Subcutaneous abdominal adipose tissue (tissue), 5 donors: Measurements from ENCODE around the gene NTSR2.

Source experiments
- H3K27ac ChIP-seq: one replicate; pipeline ENCODE4 v1.7.0; 2013; ENCODE audit warnings: low read depth, mild to moderate bottlenecking, inconsistent platforms, low read length, moderate library complexity
- H3K27me3 ChIP-seq, 5 donors: one replicate each; pipeline ENCODE4 v1.7.0; 2013; ENCODE audit warnings: low read length in 5 of 5, inconsistent platforms in 1 of 5; ENCODE audit not compliant: control insufficient read depth in 5 of 5, insufficient read depth in 4 of 5
- H3K36me3 ChIP-seq, 5 donors: one replicate each; pipeline ENCODE4 v1.7.0; 2013; ENCODE audit warnings: low read length in 5 of 5; ENCODE audit not compliant: control insufficient read depth in 5 of 5, insufficient read depth in 5 of 5
- H3K4me1 ChIP-seq, 5 donors: one replicate each; pipeline ENCODE4 v1.7.0; 2013; ENCODE audit warnings: low read length in 5 of 5, mild to moderate bottlenecking in 3 of 5, moderate library complexity in 1 of 5; ENCODE audit not compliant: control insufficient read depth in 5 of 5, insufficient read depth in 5 of 5
- H3K4me3 ChIP-seq, 5 donors: one replicate each; pipeline ENCODE4 v1.7.0; 2013; ENCODE audit warnings: low read length in 5 of 5, low read depth in 1 of 5
- H3K9ac ChIP-seq, 5 donors: one replicate each; pipeline ENCODE4 v1.7.0; 2013; ENCODE audit warnings: low read length in 5 of 5, mild to moderate bottlenecking in 4 of 5, moderate library complexity in 3 of 5
- H3K9me3 ChIP-seq, 5 donors: one replicate each; pipeline ENCODE4 v1.7.0; 2013; ENCODE audit warnings: low read length in 5 of 5; ENCODE audit not compliant: control insufficient read depth in 5 of 5
- donor health status: healthy.
- donor health status: healthy.
- donor health status: healthy.
- donor health status: healthy.
- donor health status: healthy.

Gene NTSR2

DNA sequence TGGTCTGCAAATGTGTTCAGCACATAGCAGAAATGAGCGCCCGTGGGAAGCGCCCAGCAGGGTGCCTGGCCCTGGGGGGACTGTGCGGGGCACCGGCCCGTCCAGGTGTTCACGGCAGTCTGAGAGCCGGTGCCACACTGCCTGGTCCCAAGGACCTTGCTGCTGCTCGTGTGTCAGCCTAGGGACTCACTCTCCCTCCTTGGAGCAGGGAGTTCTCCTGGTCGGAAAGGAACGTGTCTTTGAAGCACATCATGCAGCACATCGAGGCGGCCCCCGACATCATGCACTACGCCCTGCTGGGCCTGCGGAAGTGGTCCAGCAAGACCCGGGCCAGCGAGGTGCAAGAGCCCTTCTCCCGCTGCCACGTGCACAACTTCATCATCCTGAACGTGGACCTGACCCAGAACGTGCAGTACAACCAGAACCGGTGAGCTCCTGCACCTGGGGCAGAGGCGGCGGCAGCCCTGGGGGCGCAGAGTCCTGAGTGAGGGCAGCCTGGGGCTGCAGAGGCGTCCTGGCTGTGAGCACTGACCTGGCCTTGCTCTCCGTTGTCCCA, 36.0 kb downstream of the NTSR2 start:
- H3K4me3 ChIP-seq = no peak overlapping the region
- no peak overlapping the region for H3K27ac ChIP-seq
- H3K9ac ChIP-seq = no peak overlapping the region
- H3K9me3 ChIP-seq = no peaks in the 10 kb centered on the region
- peaks cover 0 to 5% (median 0%) of the 10 kb centered on the region in 5 donors for H3K4me1 ChIP-seq
- H3K27me3 ChIP-seq = peaks cover 0 to 2% (median 0%) of the 10 kb centered on the region in 5 donors
- H3K36me3 ChIP-seq = peaks cover 0 to 2% (median 0%) of the 10 kb centered on the region in 5 donors

DNA sequence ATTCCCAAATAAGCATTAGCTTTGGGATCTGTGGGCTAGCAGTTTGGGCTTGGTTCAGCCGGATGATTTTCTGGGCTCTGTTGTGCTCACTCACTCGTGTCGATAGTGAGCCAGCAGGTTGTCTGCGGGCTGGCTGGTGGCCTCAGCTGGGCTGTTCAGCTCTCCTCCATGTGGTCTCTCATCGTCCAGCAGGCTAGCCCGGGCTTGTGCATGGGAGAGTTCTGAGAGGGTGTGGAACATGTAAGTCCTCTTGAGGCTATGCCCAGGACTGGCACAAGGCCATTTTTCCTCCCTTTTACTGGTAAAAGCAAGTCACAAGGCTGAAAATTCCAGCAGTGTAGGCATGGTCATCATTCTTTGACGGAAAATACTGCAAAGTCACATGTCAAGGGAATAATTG, 38.5 kb downstream of the NTSR2 start:
- peaks cover 0 to 10% (median 8%) of the 10 kb centered on the region in 5 donors for H3K9me3 ChIP-seq
- H3K4me3 ChIP-seq = no peak overlapping the region
- no peak overlapping the region for H3K9ac ChIP-seq
- H3K27me3 ChIP-seq = peaks cover 0 to 4% (median 0%) of the 10 kb centered on the region in 5 donors
- H3K36me3 ChIP-seq = peaks cover 0 to 9% (median 0%) of the 10 kb centered on the region in 5 donors
- no peak overlapping the region for H3K27ac ChIP-seq
- H3K4me1 ChIP-seq = no peaks in the 10 kb centered on the region

DNA sequence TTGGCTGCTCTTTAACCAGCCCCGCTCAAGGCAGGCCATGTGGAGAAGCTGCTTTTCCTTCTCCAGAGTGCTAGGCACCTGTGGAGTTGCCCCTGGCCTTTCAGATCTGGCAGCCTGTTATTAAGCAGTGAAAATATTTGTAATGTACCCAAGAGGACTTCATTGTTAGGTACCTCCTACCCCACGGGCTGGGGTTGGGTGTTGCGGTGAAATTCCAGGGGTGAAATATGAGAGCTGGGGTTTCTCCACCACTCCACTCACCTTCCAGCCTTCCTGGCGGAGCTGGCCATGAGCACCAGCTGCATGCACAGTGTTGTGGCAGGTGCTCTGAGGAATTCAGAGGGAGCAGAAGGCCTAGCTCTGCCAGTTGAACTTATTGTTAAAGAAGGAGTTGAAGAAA, 39.1 kb downstream of the NTSR2 start:
- Histone ChIP-seq H3K4me3 (no peak overlapping the region), H3K4me1 (no peaks in the 10 kb centered on the region), H3K36me3 (peaks cover 0 to 9% (median 0%) of the 10 kb centered on the region in 5 donors), H3K27ac (no peak overlapping the region), H3K9ac (no peak overlapping the region), H3K27me3 (peaks cover 0 to 4% (median 0%) of the 10 kb centered on the region in 5 donors), H3K9me3 (peaks cover 0 to 10% (median 8%) of the 10 kb centered on the region in 5 donors)

DNA sequence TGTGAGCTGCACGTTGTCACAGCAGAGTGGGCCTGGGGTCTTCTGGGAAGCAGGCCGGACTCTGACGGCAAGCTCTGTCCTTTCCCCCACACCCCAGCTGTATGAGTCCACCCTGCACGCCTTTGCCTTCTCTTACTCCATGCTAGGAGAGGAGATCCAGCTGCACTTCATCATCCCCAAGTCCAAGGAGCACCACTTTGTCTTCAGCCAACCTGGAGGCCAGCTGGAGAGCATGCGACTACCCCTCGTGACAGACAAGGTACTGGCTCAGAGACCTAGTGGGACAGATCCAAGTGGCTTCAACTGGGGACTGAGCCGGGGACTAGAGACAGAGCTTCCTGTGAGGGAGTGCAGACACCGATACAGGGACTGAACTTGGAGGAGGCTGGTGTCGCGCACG, 40.1 kb downstream of the NTSR2 start:
- H3K4me3 ChIP-seq = no peak overlapping the region
- no peak overlapping the region for H3K27ac ChIP-seq
- H3K27me3 ChIP-seq = peaks cover 0 to 4% (median 0%) of the 10 kb centered on the region in 5 donors
- H3K9ac ChIP-seq = no peak overlapping the region
- H3K4me1 ChIP-seq = no peaks in the 10 kb centered on the region
- peaks cover 0 to 8% (median 0%) of the 10 kb centered on the region in 5 donors for H3K36me3 ChIP-seq
- H3K9me3 ChIP-seq = peaks cover 0 to 10% (median 8%) of the 10 kb centered on the region in 5 donors

DNA sequence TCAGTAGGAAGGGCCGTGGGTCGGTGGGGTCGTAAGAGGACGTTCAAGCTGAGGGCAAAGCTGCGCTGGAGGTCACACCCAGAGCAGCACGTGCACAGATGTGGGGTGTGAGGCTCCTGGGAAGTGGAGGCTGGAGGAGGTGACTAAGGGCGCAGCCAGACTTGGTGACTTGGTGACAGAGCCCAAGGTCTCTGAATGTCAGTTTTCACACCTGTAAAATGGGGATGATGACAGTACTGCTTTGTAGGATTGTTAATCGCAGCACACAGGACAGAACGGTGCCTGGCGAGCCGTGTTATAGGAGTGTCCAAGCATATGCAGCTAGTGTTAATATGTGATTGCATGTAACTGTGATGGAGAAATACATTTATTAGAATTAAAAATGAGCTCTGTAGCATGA, 40.8 kb downstream of the NTSR2 start:
- H3K36me3 ChIP-seq = peaks cover 0 to 8% (median 0%) of the 10 kb centered on the region in 5 donors
- peaks cover 0 to 10% (median 8%) of the 10 kb centered on the region in 5 donors for H3K9me3 ChIP-seq
- no peak overlapping the region for H3K9ac ChIP-seq
- H3K27ac ChIP-seq = no peak overlapping the region
- peaks cover 0 to 4% (median 0%) of the 10 kb centered on the region in 5 donors for H3K27me3 ChIP-seq
- no peaks in the 10 kb centered on the region for H3K4me1 ChIP-seq
- H3K4me3 ChIP-seq = no peak overlapping the region

DNA sequence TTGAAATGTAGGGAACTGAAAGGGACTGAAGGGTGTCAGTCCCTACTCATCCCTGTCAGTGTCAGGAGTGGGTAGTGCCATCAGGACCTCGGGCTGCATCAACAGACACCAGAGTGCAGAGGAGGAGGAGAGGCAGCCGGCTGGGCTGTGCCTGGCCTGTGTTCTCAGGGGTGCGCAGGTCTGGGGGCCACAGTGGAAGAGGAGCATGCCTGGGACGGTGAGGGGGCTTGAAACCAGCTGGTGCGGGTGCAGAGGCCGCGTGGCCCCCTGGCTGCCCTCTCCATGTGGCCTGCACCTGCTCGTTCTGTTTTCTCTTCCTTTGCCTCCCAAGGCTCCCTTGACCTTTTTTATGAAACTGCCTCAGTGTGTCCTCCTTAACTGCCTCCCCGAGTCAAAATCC, 41.3 kb downstream of the NTSR2 start:
- no peak overlapping the region for H3K4me3 ChIP-seq
- peaks cover 0 to 4% (median 0%) of the 10 kb centered on the region in 5 donors for H3K27me3 ChIP-seq
- H3K36me3 ChIP-seq = peaks cover 0 to 8% (median 0%) of the 10 kb centered on the region in 5 donors
- no peak overlapping the region for H3K27ac ChIP-seq
- H3K9me3 ChIP-seq = peaks cover 0 to 10% (median 8%) of the 10 kb centered on the region in 5 donors
- H3K9ac ChIP-seq = no peak overlapping the region
- no peaks in the 10 kb centered on the region for H3K4me1 ChIP-seq

DNA sequence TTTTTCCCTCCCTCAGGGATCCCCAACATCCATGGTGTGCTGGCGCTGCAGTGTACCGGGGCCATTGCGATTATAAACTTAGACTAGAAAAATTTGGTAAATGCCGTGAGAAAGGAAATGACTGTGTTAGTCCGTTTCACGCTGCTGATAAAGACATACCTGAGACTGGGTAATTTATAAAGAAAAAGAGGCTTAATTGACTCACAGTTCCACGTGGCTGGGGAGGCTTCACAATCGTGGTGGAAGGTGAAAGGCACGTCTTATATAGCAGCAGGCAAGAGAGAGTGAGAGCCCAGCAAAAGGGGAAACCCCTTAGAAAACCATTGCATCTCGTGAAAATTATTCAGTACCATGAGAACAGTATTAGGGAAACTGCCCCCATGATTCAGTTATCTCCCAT, 44.3 kb downstream of the NTSR2 start:
- no peak overlapping the region for H3K9ac ChIP-seq
- peaks cover 0 to 10% (median 8%) of the 10 kb centered on the region in 5 donors for H3K9me3 ChIP-seq
- H3K27ac ChIP-seq = no peak overlapping the region
- no peaks in the 10 kb centered on the region for H3K4me1 ChIP-seq
- H3K36me3 ChIP-seq = peaks cover 0 to 8% (median 0%) of the 10 kb centered on the region in 5 donors
- peaks cover 0 to 4% (median 0%) of the 10 kb centered on the region in 5 donors for H3K27me3 ChIP-seq
- no peak overlapping the region for H3K4me3 ChIP-seq

DNA sequence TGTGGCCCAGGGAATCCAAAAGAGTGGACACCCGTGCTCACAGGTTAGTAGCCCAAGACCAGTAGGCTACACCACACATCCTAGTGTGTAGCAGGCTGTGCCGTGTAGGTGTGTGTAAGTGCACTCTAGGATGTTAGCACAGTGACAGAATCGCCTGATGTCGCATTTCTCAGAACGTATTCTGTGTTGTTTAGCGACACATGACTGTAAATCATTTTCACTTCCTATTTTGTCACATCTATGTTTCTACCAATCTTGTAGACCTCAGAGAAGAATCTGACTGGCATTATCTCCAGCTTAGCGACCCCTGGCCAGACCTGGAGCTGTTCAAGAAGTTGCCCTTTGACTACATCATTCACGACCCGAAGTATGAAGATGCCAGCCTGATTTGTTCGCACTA, 45.1 kb downstream of the NTSR2 start:
- Histone ChIP-seq H3K4me3 (no peak overlapping the region), H3K27me3 (peaks cover 0 to 4% (median 0%) of the 10 kb centered on the region in 5 donors), H3K36me3 (peaks cover 0 to 8% (median 0%) of the 10 kb centered on the region in 5 donors), H3K9ac (no peak overlapping the region), H3K27ac (no peak overlapping the region), H3K4me1 (no peaks in the 10 kb centered on the region), H3K9me3 (peaks cover 0 to 10% (median 8%) of the 10 kb centered on the region in 5 donors)

DNA sequence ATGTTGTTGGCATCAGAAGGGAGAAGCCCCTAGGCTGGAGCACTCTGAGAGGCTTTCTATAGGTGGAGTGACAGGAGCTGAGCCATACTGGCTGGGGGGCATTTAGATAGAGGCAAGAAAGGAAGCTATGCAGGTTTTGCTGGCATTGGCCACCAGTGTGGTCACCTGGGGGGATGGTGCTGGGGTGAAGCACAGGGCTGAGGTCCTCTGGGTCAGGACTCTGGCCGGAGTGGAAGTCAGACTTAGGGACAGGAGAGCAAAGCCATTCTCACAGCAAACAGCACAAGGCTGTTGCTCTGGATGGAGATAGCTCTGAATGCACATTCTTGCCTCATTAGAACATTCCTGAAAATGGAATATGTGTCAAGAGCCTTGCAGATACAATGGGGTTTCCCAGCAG, 47.4 kb downstream of the NTSR2 start:
- Histone ChIP-seq H3K27me3 (no peaks in the 10 kb centered on the region), H3K36me3 (peaks cover 0 to 8% (median 0%) of the 10 kb centered on the region in 5 donors), H3K9me3 (peaks cover 0 to 10% (median 8%) of the 10 kb centered on the region in 5 donors), H3K4me1 (no peaks in the 10 kb centered on the region), H3K27ac (no peak overlapping the region), H3K4me3 (no peak overlapping the region), H3K9ac (no peak overlapping the region)

DNA sequence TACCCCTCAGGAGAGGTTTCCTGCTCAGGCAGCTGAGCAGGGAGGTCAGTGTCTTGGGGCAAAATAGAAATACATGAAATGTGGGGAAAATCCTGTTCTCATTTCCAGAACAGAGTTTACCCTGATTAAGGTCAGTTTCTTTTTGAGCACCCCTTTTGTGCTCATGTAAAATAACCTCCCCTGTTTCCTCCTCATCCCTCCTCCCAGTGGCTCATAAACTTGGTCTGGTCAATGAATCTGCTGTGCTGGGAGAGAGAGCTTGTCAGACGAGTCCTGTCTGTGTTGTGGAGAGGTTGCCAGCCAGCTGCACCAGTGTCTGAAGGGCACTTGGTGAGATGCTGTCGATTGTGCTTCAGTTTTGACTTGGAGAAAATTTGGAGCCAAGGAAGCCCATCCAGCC, 48.6 kb downstream of the NTSR2 start:
- peaks cover 0 to 1% (median 0%) of the 10 kb centered on the region in 5 donors for H3K36me3 ChIP-seq
- H3K27ac ChIP-seq = no peak overlapping the region

More for the DNA sequence above, 48.6 kb downstream of the NTSR2 start:
- H3K4me3 ChIP-seq = no peak overlapping the region
- no peak overlapping the region for H3K9ac ChIP-seq
- H3K27me3 ChIP-seq = no peaks in the 10 kb centered on the region
- peaks cover 0 to under 1% (median 0%) of the 10 kb centered on the region in 5 donors for H3K9me3 ChIP-seq
- no peaks in the 10 kb centered on the region for H3K4me1 ChIP-seq
